K562 (cell line): ENCODE measurements around the gene HBQ1. TPM values are rescaled to one million over a fixed set of nuclear protein-coding genes. Genes with fewer than 3 reads are reported as not detected.
"Not testable (repeated sequence)": the region's sequence is repeated elsewhere in the genome, so short reads cannot be mapped to it uniquely, and the experiment has no call there.

ENCODE experiments used
- ATAC-seq: fragments of 200-7000 bp; cut with Tn5 transposase; 3 replicates; pipeline ENCODE4 v1.9.1; 2020; ENCODE audit warnings: moderate library complexity
- BruUV-seq: library from RNA; stranded (reverse); fragments of 400-500 nt; replicated peaks from 2 replicates; lab custom pipeline; 2021; lab: Mats Ljungman, UMichigan
- CTCF ChIA-PET: fragments of 300-600 bp; formaldehyde crosslinking; extraction: SDS; loops from one replicate; lab custom pipeline; 2021; ENCODE audit warnings: low intra/inter-chr PET ratio; lab: Yijun Ruan, JAX
- POLR2A ChIA-PET: fragments of 300-600, 350-650 bp; sonication (Branson Sonifier 250); formaldehyde crosslinking; extraction: SDS; loops from one replicate; lab custom pipeline; 2021; ENCODE audit warnings: antibody characterized with exemption, inconsistent platforms; lab: Yijun Ruan, JAX
- DNase-seq, 4 experiments: peaks; one replicate each; pipeline versions ENCODE4 v3.0.0 to v3.0.0-alpha.2; 2011 to 2018; ENCODE audit warnings: low spot score in 3 of 4, mixed read lengths in 3 of 4; ENCODE audit errors: extremely low read depth in 1 of 4
- FAIRE-seq: peaks from 2 replicates; lab custom pipeline; 2011; peaks lifted over from hg19 to GRCh38; lab: Jason Lieb, UNC
- H2AFZ ChIP-seq: 2 replicates; pipeline ENCODE4 v1.6.0; 2011; ENCODE audit warnings: low read depth, low read length, control low read depth, inconsistent platforms
- H3K27ac ChIP-seq: fragments of 200-600 bp; 3 replicates; pipeline ENCODE4 v1.8.0; 2011; ENCODE audit warnings: low read depth, mild to moderate bottlenecking, control low read depth, inconsistent platforms, low read length, moderate library complexity, mixed read lengths; ENCODE audit errors: extremely low read depth
- H3K27me3 ChIP-seq, 2 experiments: fragments of 300-600 bp in 1 of 2; 2 replicates in 1 of 2; 3 replicates in 1 of 2; pipeline versions ENCODE4 v1.6.0 to v1.8.0; 2011; ENCODE audit warnings: inconsistent platforms in 2 of 2, low read length in 2 of 2, mild to moderate bottlenecking in 1 of 2, mixed read lengths in 1 of 2, moderate library complexity in 1 of 2; ENCODE audit not compliant: control insufficient read depth in 2 of 2, insufficient read depth in 2 of 2
- H3K36me3 ChIP-seq: fragments of 300-600 bp; 3 replicates; pipeline ENCODE4 v1.8.0; 2011; ENCODE audit warnings: mild to moderate bottlenecking, low read length, inconsistent platforms; ENCODE audit not compliant: control insufficient read depth, insufficient read depth
- H3K4me1 ChIP-seq, 2 experiments: fragments of 200-600 bp in 1 of 2; replicated peaks in 1 of 2; 2 replicates in 1 of 2; 3 replicates in 1 of 2; pipeline versions ENCODE4 v1.5.1 to v1.8.0; 2011; ENCODE audit warnings: inconsistent platforms in 2 of 2, low read length in 2 of 2, mild to moderate bottlenecking in 1 of 2, mixed read lengths in 1 of 2, moderate library complexity in 1 of 2; ENCODE audit not compliant: control insufficient read depth in 2 of 2, insufficient read depth in 2 of 2
- H3K4me2 ChIP-seq: 2 replicates; pipeline ENCODE4 v1.6.1; 2011; ENCODE audit warnings: low read length, control low read depth, inconsistent platforms, mixed read lengths; ENCODE audit not compliant: insufficient read depth
- H3K4me3 ChIP-seq: fragments of 200-600 bp; sonication (generic), shearing (Covaris generic); 2 replicates; pipeline ENCODE4 v1.5.1; 2016; ENCODE audit warnings: control low read depth, inconsistent platforms
- H3K79me2 ChIP-seq: fragments of 200-600 bp; 3 replicates; pipeline ENCODE4 v1.8.0; 2011; ENCODE audit warnings: low read length, inconsistent platforms; ENCODE audit not compliant: control insufficient read depth, insufficient read depth
- H3K9ac ChIP-seq, 2 experiments: 2 replicates each; pipeline versions ENCODE4 v1.6.0 to v1.6.1; 2011; ENCODE audit warnings: low read depth in 2 of 2, low read length in 2 of 2, control low read depth in 1 of 2, inconsistent platforms in 1 of 2, mild to moderate bottlenecking in 1 of 2, mixed read lengths in 1 of 2; ENCODE audit not compliant: insufficient read depth in 1 of 2
- H3K9me1 ChIP-seq: one replicate; pipeline ENCODE4 v1.6.0; 2011; ENCODE audit warnings: inconsistent platforms, mild to moderate bottlenecking, low read length, moderate library complexity; ENCODE audit not compliant: control insufficient read depth, insufficient read depth
- H3K9me3 ChIP-seq: replicated peaks from 2 replicates; pipeline ENCODE4 v1.5.1; 2011; ENCODE audit warnings: low read depth, low read length, inconsistent platforms; ENCODE audit not compliant: control insufficient read depth, insufficient read depth
- H4K20me1 ChIP-seq: replicated peaks from 2 replicates; pipeline ENCODE4 v1.6.1; 2011; ENCODE audit warnings: low read length, inconsistent platforms, mixed read lengths; ENCODE audit not compliant: control insufficient read depth, insufficient read depth
- CEBPB ChIP-seq: fragments of 450-650 bp; IDR thresholded peaks from 2 replicates; pipeline ENCODE4 v1.6.1; 2016; ENCODE audit warnings: missing genetic modification characterization, missing compliant biosample characterization
- WGBS: fragments of 100-300 bp; shearing (Covaris generic); methylation state at CpG from one replicate; pipeline ENCODE4 v1.1.6; 2016; ENCODE audit warnings: low coverage, mixed read lengths; ENCODE audit not compliant: insufficient coverage; ENCODE audit errors: missing lambda C conversion rate; 5-methylcytosine and 5-hydroxymethylcytosine counted together
- in situ Hi-C: fragments of 300-500 bp; cut with MboI; formaldehyde crosslinking; loops from 4 replicates; pipeline ENCODE4 v1.15.0; 2018; ENCODE audit warnings: inconsistent platforms, mixed read lengths
- intact Hi-C: fragments of 100-400 bp; cut with micrococcal nuclease; formaldehyde crosslinking; loops from 2 replicates; pipeline ENCODE4 v1.14.2; 2022
- polyA plus RNA-seq, 8 experiments: library from polyadenylated mRNA; depleted of rRNA in 4 of 8; stranded (reverse) in 5 of 8; unstranded in 3 of 8; fragments of >200 nt; fragmentation: Nextera tagmentation in 2 of 8; fragmentation: Illumina TruSeq in 1 of 8; extraction: Ambion mirVana in 2 of 8; extraction: Trizol in 1 of 8; gene quantifications; 2 replicates each; pipeline versions ENCODE4 v1.2.1 to v1.2.3, GENCODE V29; 2011 to 2014; ENCODE audit warnings: inconsistent platforms in 1 of 8, missing spikeins in 1 of 8
- total RNA-seq, 7 experiments: library from RNA; depleted of rRNA in 6 of 7; stranded (reverse); fragments of >200 nt in 6 of 7; fragmentation: Illumina TruSeq in 2 of 7; extraction: Trizol in 2 of 7; gene quantifications; 2 replicates each; pipeline versions ENCODE4 v1.2.1 to v1.2.3, GENCODE V29; 2011 to 2021; ENCODE audit warnings: low replicate concordance in 1 of 7

Gene HBQ1
- total and polyA plus RNA-seq, 9 of the 15 experiments (the other 6 are each of a cell fraction or from before 2014, with no cell fraction given), result 2.3 to 190 (median 19.8) TPM

DNA sequence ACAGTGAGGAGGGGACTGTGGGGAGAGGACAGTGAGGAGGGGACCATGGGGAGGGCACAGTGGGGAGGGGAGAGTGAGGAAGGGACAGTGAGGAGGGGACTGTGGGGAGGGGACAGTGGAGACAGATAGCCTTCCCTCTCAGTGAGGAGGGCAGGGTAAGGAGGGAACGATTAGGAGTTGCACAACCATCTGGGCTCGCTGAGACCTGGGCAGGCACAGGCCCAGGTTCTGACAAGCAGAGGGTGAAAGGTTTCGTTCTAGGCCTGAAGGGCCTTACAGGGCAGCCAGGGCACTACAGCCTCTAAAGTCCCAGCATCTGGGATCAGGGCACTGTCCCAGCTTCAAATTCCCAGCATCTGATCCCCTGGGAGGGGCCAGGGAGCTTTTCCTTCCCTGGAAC lies 16.6 kb upstream of the HBQ1 start:
- H3K9me3 ChIP-seq, POLR2A ChIA-PET, H4K20me1 ChIP-seq, CTCF ChIA-PET, intact Hi-C loops, H3K4me2 ChIP-seq, H3K79me2 ChIP-seq, H3K27ac ChIP-seq, in situ Hi-C loops, BruUV-seq, H2AFZ ChIP-seq, H3K27me3 ChIP-seq, H3K36me3 ChIP-seq, H3K4me3 ChIP-seq, H3K9me1 ChIP-seq: not testable (repeated sequence)
- Histone ChIP-seq H3K4me1 (peaks cover 6 to 71% of the 10 kb centered on the region in 2 experiments; a peak in 4 of 5 replicates), H3K9ac (peak overlapping the region in 1 of 2 experiments; percentile 36; a peak in 1 of 4 replicates)
- TF ChIP-seq CEBPB (tag), result peak; percentile 82
- FAIRE-seq (peak; percentile 93), DNase-seq (peak in 2 of 4 experiments; percentile 10 to 14), ATAC-seq (peak; percentile 71)
- WGBS, result 17% methylated on average over 1 of the region's 3 CpGs

DNA sequence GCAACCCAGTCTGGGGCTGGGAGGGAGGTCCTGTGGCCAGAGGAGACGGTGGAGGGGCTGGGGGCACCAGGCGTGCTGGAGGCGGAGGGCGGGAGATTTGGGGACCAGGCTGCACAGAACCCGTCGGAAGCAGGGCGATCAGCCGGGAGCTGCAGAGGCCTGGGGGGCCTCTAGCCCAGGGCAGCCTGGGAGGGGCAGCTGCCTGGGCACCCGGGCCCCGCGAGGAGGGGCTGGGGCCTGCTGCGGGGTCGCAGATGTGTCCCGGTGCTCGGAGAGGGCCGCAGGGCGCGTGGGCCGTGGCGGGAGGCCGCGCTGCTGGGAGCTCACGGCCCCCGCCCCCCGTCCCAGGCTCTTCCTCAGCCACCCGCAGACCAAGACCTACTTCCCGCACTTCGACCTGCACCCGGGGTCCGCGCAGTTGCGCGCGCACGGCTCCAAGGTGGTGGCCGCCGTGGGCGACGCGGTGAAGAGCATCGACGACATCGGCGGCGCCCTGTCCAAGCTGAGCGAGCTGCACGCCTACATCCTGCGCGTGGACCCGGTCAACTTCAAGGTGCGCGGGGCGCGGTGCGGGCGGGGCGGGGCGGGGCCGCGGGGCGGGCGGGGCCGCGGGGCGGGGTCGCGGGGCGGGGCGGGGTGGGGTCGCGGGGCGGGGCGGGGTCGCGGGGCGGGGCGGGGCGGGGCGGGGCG lies 16.0 kb upstream of the HBQ1 start:
- H3K9me3 ChIP-seq, H3K36me3 ChIP-seq, H3K79me2 ChIP-seq, H3K9ac ChIP-seq, POLR2A ChIA-PET, CTCF ChIA-PET, H3K27me3 ChIP-seq, FAIRE-seq, BruUV-seq, DNase-seq, H2AFZ ChIP-seq, H3K27ac ChIP-seq, H3K9me1 ChIP-seq, intact Hi-C loops, H3K4me3 ChIP-seq, in situ Hi-C loops, H4K20me1 ChIP-seq, H3K4me2 ChIP-seq: not testable (repeated sequence)
- peaks cover 10 to 76% of the 10 kb centered on the region in 2 experiments; a peak in 4 of 5 replicates for H3K4me1 ChIP-seq
- no CpG with 5 or more reads among the region's 80 CpGs for WGBS
- peak; percentile 82 for ATAC-seq
